SU-DHL-6 (cell line): ENCODE measurements around the gene GPR108.
"Not testable (repeated sequence)": the region's sequence is repeated elsewhere in the genome, so short reads cannot be mapped to it uniquely, and the experiment has no call there.

Experiments
- H2AFZ ChIP-seq: fragments of 200-600 bp; sonication (generic); 2 replicates; pipeline ENCODE4 v1.6.1; 2014; ENCODE audit warnings: low read depth, mild to moderate bottlenecking, moderate library complexity, mixed read lengths, antibody characterized with exemption, low read length; ENCODE audit not compliant: severe bottlenecking
- H3F3A ChIP-seq: fragments of 200-600 bp; shearing (Covaris generic); 2 replicates; pipeline ENCODE4 v1.6.0; 2016; ENCODE audit warnings: antibody characterized with exemption, mild to moderate bottlenecking; ENCODE audit not compliant: insufficient read depth
- H3K27ac ChIP-seq: fragments of 200-600 bp; sonication (generic); 2 replicates; pipeline ENCODE4 v1.5.1; 2016; ENCODE audit warnings: low read depth, mild to moderate bottlenecking, low read length, moderate library complexity, mixed read lengths
- H3K27me3 ChIP-seq: fragments of 200-600 bp; sonication (generic), shearing (Covaris generic); 2 replicates; pipeline ENCODE4 v1.6.0; 2014; ENCODE audit warnings: mild to moderate bottlenecking, low read length
- H3K36me3 ChIP-seq: fragments of 200-600 bp; sonication (generic); 2 replicates; pipeline ENCODE4 v1.6.1; 2014; ENCODE audit warnings: mild to moderate bottlenecking, low read length, mixed read lengths
- H3K4me2 ChIP-seq: fragments of 300-600, 200-600 bp; shearing (Covaris generic), sonication (generic); 2 replicates; pipeline ENCODE4 v1.6.0; 2014; ENCODE audit warnings: low read length, low read depth, mild to moderate bottlenecking; ENCODE audit not compliant: poor library complexity, severe bottlenecking
- H3K4me3 ChIP-seq: fragments of 200-600 bp; sonication (generic); 2 replicates; pipeline ENCODE4 v1.5.1; 2014; ENCODE audit warnings: antibody characterized with exemption, low read length, mild to moderate bottlenecking, mixed read lengths; ENCODE audit not compliant: insufficient read depth, poor library complexity, severe bottlenecking
- H3K79me2 ChIP-seq: fragments of 200-600 bp; sonication (generic); 2 replicates; pipeline ENCODE4 v1.6.1; 2014; ENCODE audit warnings: mild to moderate bottlenecking, low read length, moderate library complexity; ENCODE audit not compliant: insufficient read depth
- H3K9ac ChIP-seq: fragments of 200-600 bp; sonication (generic); 2 replicates; pipeline ENCODE4 v1.7.0; 2014; ENCODE audit warnings: mild to moderate bottlenecking, low read length
- H3K9me2 ChIP-seq: fragments of 200-600 bp; sonication (generic); replicated peaks from 2 replicates; pipeline ENCODE4 v1.6.1; 2014; ENCODE audit warnings: low read length; ENCODE audit not compliant: insufficient read depth
- H3K9me3 ChIP-seq: fragments of 200-600 bp; sonication (generic); 2 replicates; pipeline ENCODE4 v1.6.1; 2014; ENCODE audit warnings: low read length, mixed read lengths; ENCODE audit not compliant: insufficient read depth
- H4K20me1 ChIP-seq: fragments of 200-600 bp; sonication (generic); 2 replicates; pipeline ENCODE4 v1.6.1; 2014; ENCODE audit warnings: low read depth, mild to moderate bottlenecking, antibody characterized with exemption, low read length, moderate library complexity, mixed read lengths
- CTCF ChIP-seq: fragments of 200-600 bp; sonication (generic); IDR thresholded peaks from one replicate; pipeline ENCODE4 v1.5.1; 2017; ENCODE audit warnings: antibody characterized with exemption, mild to moderate bottlenecking, low read length, moderate library complexity; ENCODE audit not compliant: insufficient read depth, poor library complexity, severe bottlenecking
- EZH2phosphoT487 ChIP-seq: fragments of 200-600 bp; sonication (generic), shearing (Covaris generic); conservative IDR thresholded peaks from 2 replicates; pipeline ENCODE4 v1.6.1; 2018; ENCODE audit warnings: mild to moderate bottlenecking, antibody characterized with exemption, low read length, moderate library complexity, mixed read lengths

Gene GPR108

GRCh38 chr19:6777434-6777833 is 40.1 kb upstream of the GPR108 start:
- TF ChIP-seq CTCF (no peak), EZH2phosphoT487 (no peak)
- H3K36me3 ChIP-seq, result no peaks in the 10 kb centered on the region
- H3K9ac ChIP-seq, result no peak overlapping the region
- H3K4me2 ChIP-seq, result no peak overlapping the region
- H3K27ac ChIP-seq, result no peak overlapping the region
- H3K79me2 ChIP-seq, result peaks cover 91% of the 10 kb centered on the region
- peaks cover 13% of the 10 kb centered on the region; the same call in 1 of the 2 replicates for H3F3A ChIP-seq
- no peak overlapping the region for H3K4me3 ChIP-seq
- H4K20me1 ChIP-seq, result peaks cover 3% of the 10 kb centered on the region; the same call in 1 of the 2 replicates
- H3K27me3 ChIP-seq, result no peaks in the 10 kb centered on the region
- H2AFZ ChIP-seq, result no peak overlapping the region
- no peaks in the 10 kb centered on the region for H3K9me3 ChIP-seq
- no peaks in the 10 kb centered on the region for H3K9me2 ChIP-seq

GRCh38 chr19:6776999-6777398 is 39.6 kb upstream of the GPR108 start:
- no peak overlapping the region for H2AFZ ChIP-seq
- no peak overlapping the region for H3K4me3 ChIP-seq
- H3K9me3 ChIP-seq, result no peaks in the 10 kb centered on the region
- peaks cover 3% of the 10 kb centered on the region; the same call in 1 of the 2 replicates for H4K20me1 ChIP-seq
- peaks cover 13% of the 10 kb centered on the region; the same call in 1 of the 2 replicates for H3F3A ChIP-seq
- H3K36me3 ChIP-seq, result no peaks in the 10 kb centered on the region
- TF ChIP-seq EZH2phosphoT487 (no peak), CTCF (no peak)
- H3K27me3 ChIP-seq, result no peaks in the 10 kb centered on the region
- H3K4me2 ChIP-seq, result no peak overlapping the region
- H3K79me2 ChIP-seq, result peaks cover 88% of the 10 kb centered on the region
- H3K9ac ChIP-seq, result no peak overlapping the region
- no peaks in the 10 kb centered on the region for H3K9me2 ChIP-seq
- H3K27ac ChIP-seq, result no peak overlapping the region

- H3K36me3 ChIP-seq, H3K4me3 ChIP-seq, H3K9me3 ChIP-seq, H3K27ac ChIP-seq, H3K9me2 ChIP-seq, H3K9ac ChIP-seq, H4K20me1 ChIP-seq, H3K4me2 ChIP-seq, H2AFZ ChIP-seq, H3K27me3 ChIP-seq: not testable (repeated sequence)
- H3K79me2 ChIP-seq, result peaks cover 78% of the 10 kb centered on the region
- peaks cover 13% of the 10 kb centered on the region; the same call in 1 of the 2 replicates for H3F3A ChIP-seq
These were observed 38.7 kb upstream of the GPR108 start for GRCh38 chr19:6776045-6776444.

DNA sequence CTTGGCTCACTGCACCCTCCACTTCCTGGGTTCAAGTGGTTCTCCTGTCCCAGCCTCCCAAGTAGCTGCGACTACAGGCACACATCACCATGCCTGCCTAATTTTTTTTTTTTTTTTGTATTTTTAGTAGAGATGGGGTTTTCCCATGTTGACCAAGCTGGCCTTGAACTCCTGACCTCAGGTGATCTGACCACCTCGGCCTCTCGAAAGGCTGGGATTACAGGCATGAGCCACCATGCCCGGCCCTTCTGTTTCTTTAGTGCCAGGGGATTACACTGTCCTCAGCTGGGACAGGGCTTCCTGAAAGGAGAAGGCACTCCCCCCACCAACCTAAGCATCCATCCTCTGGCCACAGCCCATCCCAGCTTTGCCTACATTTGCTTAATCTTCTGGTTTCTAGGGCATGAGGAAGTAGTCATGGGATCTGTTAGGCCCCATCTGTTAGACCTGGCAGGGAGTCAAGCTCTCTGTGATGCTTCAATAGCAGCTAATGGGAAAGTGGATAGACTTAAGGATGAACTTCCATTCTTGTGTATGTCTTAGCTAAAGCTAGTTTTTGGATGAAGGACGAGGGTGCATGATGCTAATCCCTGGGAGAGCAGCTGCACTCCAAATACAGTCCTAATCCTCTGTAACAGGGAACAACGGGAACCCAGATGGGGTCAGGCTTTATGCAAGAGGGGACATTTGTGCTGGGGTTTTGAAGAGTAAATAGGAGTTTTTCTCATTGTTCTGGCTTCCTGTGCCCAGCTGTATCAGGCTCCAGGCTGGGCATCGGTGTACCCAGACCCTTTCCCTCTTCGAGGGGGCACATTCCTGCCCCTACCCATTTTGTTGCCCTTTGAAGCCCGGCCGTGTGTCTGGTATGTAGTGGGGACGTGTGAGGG is 37.7 kb upstream of the GPR108 start:
- H3K9ac ChIP-seq, result no peak overlapping the region
- H3F3A ChIP-seq, result peaks cover 10% of the 10 kb centered on the region; the same call in 1 of the 2 replicates
- H3K9me2 ChIP-seq, result no peaks in the 10 kb centered on the region
- TF ChIP-seq EZH2phosphoT487, result no peak
- TF ChIP-seq CTCF, result no peak
- no peak overlapping the region for H2AFZ ChIP-seq
- no peaks in the 10 kb centered on the region for H3K27me3 ChIP-seq
- peaks cover 3% of the 10 kb centered on the region; the same call in 1 of the 2 replicates for H4K20me1 ChIP-seq
- H3K9me3 ChIP-seq, result no peaks in the 10 kb centered on the region
- H3K4me2 ChIP-seq, result no peak overlapping the region
- peaks cover 68% of the 10 kb centered on the region for H3K79me2 ChIP-seq
- H3K36me3 ChIP-seq, result no peaks in the 10 kb centered on the region
- no peak overlapping the region for H3K4me3 ChIP-seq
- H3K27ac ChIP-seq, result peak overlapping the region; percentile 11; the same call in 1 of the 2 replicates
